NCI-H526 (cell line): Measurements from ENCODE around the gene FMN1.

Source experiments
- DNase-seq, 2 experiments: peaks; one replicate each; lab custom pipeline; 2025; lab: John Stamatoyannopoulos, UW

FMN1 gene

DNA sequence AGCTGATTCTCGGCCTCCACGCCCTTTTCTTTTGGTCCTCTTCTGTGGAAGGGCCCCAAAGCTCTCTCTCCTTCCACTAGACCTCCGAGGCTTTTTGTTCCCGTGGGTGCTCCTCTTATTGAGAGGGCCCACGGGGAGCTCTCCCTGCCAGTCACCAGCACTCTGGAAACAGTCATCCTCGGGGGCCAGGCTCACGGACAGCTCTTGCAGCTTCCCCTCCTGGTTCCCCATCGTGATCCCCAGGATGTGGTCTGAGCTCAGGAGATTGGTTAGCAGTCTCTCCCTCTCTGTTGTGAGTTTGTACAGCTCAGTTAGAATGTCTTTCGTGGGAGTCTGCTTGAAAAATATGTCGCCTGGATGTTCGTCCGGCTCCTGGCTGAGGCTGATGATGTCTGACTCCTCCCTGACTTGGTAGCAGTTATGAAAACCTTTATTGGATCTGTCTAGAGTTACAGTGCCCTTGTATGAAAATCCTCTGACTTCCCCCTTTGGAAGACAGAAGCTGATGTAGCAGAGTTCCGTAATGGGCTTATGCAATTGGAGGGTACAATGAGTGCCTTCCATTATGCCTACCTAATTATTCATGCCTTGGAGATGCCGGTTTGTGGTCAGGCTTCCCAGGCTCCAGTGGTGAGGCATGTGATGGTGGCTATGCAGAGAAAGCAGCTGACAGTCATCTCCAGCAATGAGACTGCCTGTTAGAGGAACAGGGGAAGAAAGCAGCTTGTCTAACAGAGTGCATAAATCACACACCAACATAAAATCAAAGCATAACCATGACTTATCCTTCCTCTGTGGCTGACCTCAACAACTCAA, 40.0 kb downstream of the FMN1 start:
- peak; percentile 94 to 98 for DNase-seq

DNA sequence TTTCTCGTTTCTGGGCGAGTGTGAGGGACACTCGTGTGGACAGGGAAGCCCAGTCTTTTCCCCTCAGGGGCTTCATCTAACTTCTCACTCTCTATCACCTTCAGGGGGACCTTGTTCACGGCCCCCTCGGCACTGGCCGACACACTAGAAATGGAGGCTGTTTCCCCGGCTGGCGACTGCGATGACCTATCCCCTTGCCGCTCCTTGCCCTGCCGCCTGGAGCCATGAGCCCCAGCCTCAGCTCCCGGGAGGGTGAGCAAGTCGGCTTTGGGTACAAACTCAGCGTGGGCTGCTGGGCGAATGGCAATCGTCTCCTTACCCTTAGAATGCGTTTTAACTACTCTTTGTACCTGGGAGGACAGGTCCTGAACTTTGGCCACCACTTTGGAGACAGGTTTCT, 41.0 kb downstream of the FMN1 start:
- peak in 1 of 2 experiments; percentile 68 for DNase-seq

GRCh38 chr15:33152502-33153109, 41.9 kb downstream of the FMN1 start:
- peak in 1 of 2 experiments; percentile 47 for DNase-seq

- DNase-seq = peak; percentile 26 to 51
Measured at GRCh38 chr15:33150971-33151370, 43.5 kb downstream of the FMN1 start.

- DNase-seq = peak in 1 of 2 experiments; percentile 22
Measured at GRCh38 chr15:33150431-33150941, 44.0 kb downstream of the FMN1 start.

DNA sequence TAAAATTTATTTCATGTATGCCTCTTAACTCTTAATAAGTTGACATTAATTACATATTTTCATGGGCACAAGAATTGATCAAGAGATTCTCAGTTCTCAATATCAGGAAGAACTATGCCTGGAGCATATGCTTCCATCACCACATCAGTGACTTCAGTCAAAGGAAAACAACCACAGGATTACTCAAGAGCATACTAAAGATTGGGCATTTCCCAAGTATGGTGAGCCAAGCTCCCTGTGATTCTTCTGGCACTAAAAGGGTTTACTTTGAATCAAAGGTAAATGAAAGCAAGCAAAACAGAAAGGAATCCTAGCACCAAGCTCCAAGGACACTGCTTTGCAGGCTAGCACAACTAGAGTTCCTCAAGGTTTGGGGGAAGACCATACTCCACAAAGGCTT, 44.6 kb downstream of the FMN1 start:
- no peak for DNase-seq

GRCh38 chr15:33148129-33148751, 46.3 kb downstream of the FMN1 start:
- peak; percentile 56 to 72 for DNase-seq

GRCh38 chr15:33146051-33146450, 48.5 kb downstream of the FMN1 start:
- DNase-seq = peak in 1 of 2 experiments; percentile 36

DNA sequence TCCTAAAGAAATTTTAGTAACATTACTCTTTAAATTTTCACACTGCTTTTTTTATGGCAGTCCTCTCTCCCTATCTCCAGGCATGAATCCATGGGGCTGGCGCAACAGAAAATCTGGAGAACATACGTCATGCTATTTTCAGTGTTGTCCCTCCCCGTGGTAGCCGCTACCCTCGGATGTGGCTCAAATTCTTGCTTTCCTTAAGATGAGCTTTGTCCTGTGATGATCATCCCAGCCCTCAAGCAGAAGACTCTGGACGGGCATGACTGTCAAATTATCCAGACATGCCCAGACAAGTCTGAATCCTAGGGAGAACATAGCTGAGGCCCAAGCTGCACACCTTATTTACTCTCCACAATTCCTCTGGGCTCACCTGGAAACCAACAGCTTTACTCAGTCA, 49.1 kb downstream of the FMN1 start:
- DNase-seq = peak; percentile 85 to 86

GRCh38 chr15:33142708-33143107, 51.8 kb downstream of the FMN1 start:
- no peak for DNase-seq

DNA sequence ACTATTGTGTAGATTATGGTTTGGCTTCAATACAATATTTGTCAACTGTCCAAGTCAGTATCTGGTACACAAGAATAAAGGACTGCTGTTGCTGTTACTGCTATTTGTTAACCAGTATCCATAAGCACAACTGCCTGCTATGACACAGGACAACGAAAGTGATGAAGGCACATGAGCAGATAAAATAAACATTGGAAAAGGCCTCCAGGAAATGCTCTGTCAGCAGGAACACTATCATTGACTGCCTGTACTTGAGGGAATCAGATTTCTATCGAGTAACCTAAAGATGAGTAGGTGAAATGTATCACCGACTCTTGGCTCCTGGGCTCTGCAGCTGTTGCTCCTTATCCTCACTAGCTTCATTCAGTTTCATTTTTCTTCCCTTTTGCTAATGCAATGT, 56.5 kb downstream of the FMN1 start:
- DNase-seq = no peak

GRCh38 chr15:33137101-33137500, 57.4 kb downstream of the FMN1 start:
- no peak for DNase-seq

DNA sequence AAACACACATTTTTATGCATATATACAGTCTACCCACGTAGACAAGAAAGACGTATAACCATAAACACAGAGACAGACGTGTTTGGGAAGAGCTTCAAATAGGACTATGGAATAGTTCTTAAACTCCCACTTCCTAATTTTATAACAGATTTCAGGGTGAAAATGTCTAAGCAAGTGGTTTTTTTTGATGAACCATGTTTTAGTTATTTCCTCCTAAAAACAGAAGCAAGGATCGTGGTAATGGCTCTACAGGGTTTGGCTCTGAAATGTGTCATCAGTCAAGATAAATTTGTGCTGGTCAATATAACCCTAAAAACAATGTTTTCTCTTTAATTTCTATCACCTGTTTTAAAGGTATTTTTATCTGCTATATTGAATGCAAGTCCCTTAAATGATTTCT, 58.2 kb downstream of the FMN1 start:
- DNase-seq = no peak

- DNase-seq = no peak
Measured at GRCh38 chr15:33135355-33135781, 59.1 kb downstream of the FMN1 start.

- DNase-seq = peak; percentile 41 to 73
Measured at GRCh38 chr15:33132722-33133345, 61.7 kb downstream of the FMN1 start.

GRCh38 chr15:33132233-33132580, 62.3 kb downstream of the FMN1 start:
- no peak for DNase-seq

DNA sequence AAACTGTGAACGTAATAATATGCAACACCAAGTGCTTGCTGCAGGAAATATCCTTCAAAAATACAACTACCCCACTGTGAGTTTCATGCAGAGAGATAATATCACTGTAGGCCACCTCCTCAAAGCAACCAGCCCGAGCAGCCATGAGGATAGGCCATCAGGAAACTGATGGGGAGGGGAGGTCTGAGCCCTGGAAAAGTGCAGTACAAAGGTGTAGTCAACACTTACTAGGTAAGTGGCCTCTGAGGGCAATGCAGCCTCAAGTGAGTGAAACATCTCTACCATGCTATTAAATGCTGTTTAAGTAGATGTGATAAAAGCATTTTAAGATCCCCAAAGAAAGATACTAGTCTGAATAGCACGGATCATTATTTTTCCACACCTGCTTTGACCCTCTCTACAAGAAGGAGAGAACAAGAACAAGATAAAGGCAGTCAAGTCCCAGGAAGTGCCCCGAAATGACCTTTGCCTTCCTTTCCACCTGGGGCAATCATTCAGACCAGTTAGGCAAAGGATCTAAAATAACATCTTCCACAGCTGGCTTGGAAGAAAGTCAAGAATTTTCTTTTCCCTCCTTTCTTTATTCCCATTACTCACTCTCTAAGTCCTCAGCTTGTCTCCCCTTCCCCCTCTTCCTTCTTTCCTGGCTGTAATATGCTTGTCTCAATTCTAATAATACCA, 62.8 kb downstream of the FMN1 start:
- no peak for DNase-seq

- DNase-seq = peak; percentile 55 to 72
Measured at GRCh38 chr15:33126559-33127290, 67.8 kb downstream of the FMN1 start.

GRCh38 chr15:33125894-33126537, 68.5 kb downstream of the FMN1 start:
- no peak for DNase-seq

DNA sequence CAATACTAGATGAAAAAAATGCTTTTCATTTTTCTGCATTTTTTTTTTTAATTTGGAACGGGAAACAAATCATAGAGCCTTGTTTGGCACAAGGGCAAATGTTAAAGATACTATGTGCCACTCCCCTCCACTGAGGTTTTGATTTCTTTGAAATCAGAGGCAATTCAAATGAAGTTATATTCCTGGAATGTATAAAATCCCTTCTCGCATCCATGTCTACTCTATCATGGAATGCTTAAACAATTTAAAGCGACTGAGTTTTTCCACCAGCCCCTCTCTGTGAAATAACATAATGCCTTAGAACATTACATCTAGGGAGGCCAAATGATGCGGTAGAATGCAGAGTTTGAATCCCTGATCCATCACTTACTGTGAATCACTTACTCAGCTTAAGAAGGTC, 69.7 kb downstream of the FMN1 start:
- no peak for DNase-seq

DNA sequence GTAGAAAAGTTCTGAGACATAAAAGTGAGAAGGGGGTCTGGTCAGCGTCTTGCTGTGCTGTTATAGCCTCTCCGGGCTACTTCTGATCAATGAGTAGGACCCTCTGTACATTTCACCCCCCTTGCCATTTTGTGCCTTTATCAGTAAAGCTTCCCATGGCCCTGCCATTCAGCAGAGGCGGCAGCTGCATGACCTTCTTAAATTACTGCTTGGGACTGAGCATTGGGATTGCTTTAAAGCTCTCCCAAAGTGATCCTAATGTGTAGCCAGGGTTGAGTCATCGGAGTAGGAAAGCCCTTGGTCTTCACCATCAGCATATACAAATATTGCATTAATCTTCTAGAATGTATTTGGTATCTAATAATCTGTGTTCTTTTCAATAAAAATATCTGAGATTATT, 70.2 kb downstream of the FMN1 start:
- no peak for DNase-seq
